ENCODE measurements around the gene UFSP2.

- TF ChIP-seq CTCF (IDR thresholded peaks at IDR 0.05) (no peak), POLR2A (IDR thresholded peaks at IDR 0.05) (no peak)
These were observed 8.8 kb downstream of the UFSP2 start for GRCh38 chr4:185416955-185417354.

Data from right lobe of liver (tissue), 4 donors.